Left lung (tissue), 14 donors: Measurements from ENCODE around the gene OR10H5. TPM values are rescaled to one million over a fixed set of nuclear protein-coding genes. Genes with fewer than 3 reads are reported as not detected.

Experiments used
- ATAC-seq: fragments of 200-7000 bp; cut with Tn5 transposase; one replicate; pipeline ENCODE4 v1.9.1; 2020; ENCODE audit warnings: moderate library complexity
- DNase-seq, 4 donors: peaks; one replicate each; pipeline ENCODE4 v3.0.0-alpha.2; 2013 to 2020
- H3K27ac ChIP-seq, 2 donors: fragments of 200-600 bp; sonication (generic) in 1 of 2; one replicate each; pipeline versions ENCODE4 v1.5.0 to v1.8.0; 2020 to 2021
- H3K27me3 ChIP-seq, 2 donors: fragments of 200-600 bp; sonication (generic) in 1 of 2; one replicate each; pipeline versions ENCODE4 v1.5.0 to v1.8.0; 2020 to 2021
- H3K36me3 ChIP-seq, 2 donors: fragments of 200-600 bp; sonication (generic) in 1 of 2; one replicate each; pipeline versions ENCODE4 v1.5.0 to v1.8.0; 2020 to 2021
- H3K4me1 ChIP-seq, 2 donors: fragments of 200-600 bp; one replicate each; pipeline ENCODE4 v1.8.0; 2021
- H3K4me3 ChIP-seq, 2 donors: fragments of 200-600 bp; sonication (generic) in 1 of 2; one replicate each; pipeline versions ENCODE4 v1.5.0 to v1.8.0; 2020 to 2021; ENCODE audit warnings: mild to moderate bottlenecking in 1 of 2
- H3K9me3 ChIP-seq, 2 donors: fragments of 200-600 bp; sonication (generic) in 1 of 2; one replicate each; pipeline versions ENCODE4 v1.5.0 to v1.8.0; 2020 to 2021
- intact Hi-C, 2 donors: fragments of 100-400 bp; cut with DNase I; formaldehyde crosslinking; loops; one replicate each; pipeline versions ENCODE4 v1.11.2 to v1.14.2; 2022
- long read RNA-seq, 12 donors: library from polyadenylated mRNA in 2 of 12; unstranded in 2 of 12; transcript quantifications; one replicate each; pipeline ENCODE4 v2.0.0 and lab custom pipeline, GENCODE V29; 2019 to 2026
- polyA plus RNA-seq, 6 donors: library from polyadenylated mRNA; unstranded; fragments of 120-200 nt; gene quantifications; one replicate each; pipeline ENCODE4 v1.2.1, GENCODE V29; 2013; ENCODE audit not compliant: insufficient read length in 6 of 6
- total RNA-seq, 2 donors: library from RNA; stranded (reverse); fragmentation: NEBNext Ultra II Directional; extraction: Animal tissue kit (Norgen Biotek cat#: 25700); gene quantifications; one replicate each; pipeline ENCODE4 v1.2.1, GENCODE V29; 2021
- TF ChIP-seq, protein P1 (sequence below), 2 donors: fragments of 200-600 bp; sonication (generic) in 1 of 2; IDR thresholded peaks; one replicate each; pipeline versions ENCODE4 v1.5.0 to v1.8.0; 2021; ENCODE audit warnings: antibody characterized with exemption in 2 of 2
- donor health status: DM: no; HTN: yes; CAD: no.
- donor health status: DM: no; HTN: no; CAD: no.

Gene OR10H5, protein sequence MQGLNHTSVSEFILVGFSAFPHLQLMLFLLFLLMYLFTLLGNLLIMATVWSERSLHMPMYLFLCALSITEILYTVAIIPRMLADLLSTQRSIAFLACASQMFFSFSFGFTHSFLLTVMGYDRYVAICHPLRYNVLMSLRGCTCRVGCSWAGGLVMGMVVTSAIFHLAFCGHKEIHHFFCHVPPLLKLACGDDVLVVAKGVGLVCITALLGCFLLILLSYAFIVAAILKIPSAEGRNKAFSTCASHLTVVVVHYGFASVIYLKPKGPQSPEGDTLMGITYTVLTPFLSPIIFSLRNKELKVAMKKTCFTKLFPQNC
- not detected for total RNA-seq
- polyA plus RNA-seq, result under 1 TPM; 0.09 to 0.15 (median 0.11) TPM
- long read RNA-seq, donor 1, result 0 reads
- long read RNA-seq, donor 2, result 0 reads
- long read RNA-seq, donor 3, result 0 reads
- long read RNA-seq, donor 4, result 0 reads
- long read RNA-seq, donor 5, result 0 reads
- long read RNA-seq, donor 6, result 0 reads
- long read RNA-seq, donor 7, result 0 reads
- long read RNA-seq, donor 8, result 0 reads
- long read RNA-seq, donor 9, result 0 reads
- long read RNA-seq, donor 10, result 0 reads
- long read RNA-seq, donor 11, result 0 reads
- long read RNA-seq, donor 12, result 0 reads

DNA sequence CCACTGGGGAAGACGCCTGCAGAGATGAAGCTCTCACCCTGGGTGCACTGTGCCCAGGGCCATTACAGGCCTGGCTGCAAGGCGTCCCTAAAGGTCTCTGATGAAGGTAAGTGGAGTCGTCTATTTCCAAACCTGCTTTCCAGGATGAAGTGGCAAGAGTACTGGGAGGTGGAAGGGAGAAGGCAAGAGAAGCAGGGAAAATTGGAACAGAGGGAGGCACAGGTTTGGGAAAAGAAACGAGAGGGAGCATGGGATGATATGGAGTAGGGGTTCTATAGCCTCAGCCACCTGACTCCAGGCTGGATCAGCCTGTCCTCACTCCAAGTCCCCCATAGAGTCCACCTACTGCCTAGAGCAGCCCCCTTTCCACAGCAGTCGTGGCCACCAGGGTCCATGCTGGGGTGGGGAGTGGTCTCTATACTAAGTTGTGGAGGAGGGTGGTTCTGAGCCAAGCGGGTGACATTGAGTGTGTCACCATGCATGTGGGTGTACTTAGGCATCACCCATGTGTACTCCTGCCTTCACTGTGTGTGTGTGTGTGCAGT, at the start of gene OR10H5:
Gene OR10H5 (plus strand): TSS at position 51 of the 545 bp plus-strand sequence. CDS start 6,388 bp downstream, outside the sequence.
- Histone ChIP-seq H3K9me3 (no peaks in the 10 kb centered on the region), H3K4me3 (no peak within 1 kb of the TSS), H3K36me3 (no peaks in the 10 kb centered on the region), H3K4me1 (no peaks in the 10 kb centered on the region), H3K27me3 (peaks cover 0 to 25% of the 10 kb centered on the region in 2 donors), H3K27ac (no peak within 1 kb of the TSS)
- intact Hi-C loops, result no loop called here
- ATAC-seq, result no peak
- TF ChIP-seq, protein P1, sequence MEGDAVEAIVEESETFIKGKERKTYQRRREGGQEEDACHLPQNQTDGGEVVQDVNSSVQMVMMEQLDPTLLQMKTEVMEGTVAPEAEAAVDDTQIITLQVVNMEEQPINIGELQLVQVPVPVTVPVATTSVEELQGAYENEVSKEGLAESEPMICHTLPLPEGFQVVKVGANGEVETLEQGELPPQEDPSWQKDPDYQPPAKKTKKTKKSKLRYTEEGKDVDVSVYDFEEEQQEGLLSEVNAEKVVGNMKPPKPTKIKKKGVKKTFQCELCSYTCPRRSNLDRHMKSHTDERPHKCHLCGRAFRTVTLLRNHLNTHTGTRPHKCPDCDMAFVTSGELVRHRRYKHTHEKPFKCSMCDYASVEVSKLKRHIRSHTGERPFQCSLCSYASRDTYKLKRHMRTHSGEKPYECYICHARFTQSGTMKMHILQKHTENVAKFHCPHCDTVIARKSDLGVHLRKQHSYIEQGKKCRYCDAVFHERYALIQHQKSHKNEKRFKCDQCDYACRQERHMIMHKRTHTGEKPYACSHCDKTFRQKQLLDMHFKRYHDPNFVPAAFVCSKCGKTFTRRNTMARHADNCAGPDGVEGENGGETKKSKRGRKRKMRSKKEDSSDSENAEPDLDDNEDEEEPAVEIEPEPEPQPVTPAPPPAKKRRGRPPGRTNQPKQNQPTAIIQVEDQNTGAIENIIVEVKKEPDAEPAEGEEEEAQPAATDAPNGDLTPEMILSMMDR (IDR thresholded peaks at IDR 0.05), result no peak
- DNase-seq, result no peak

DNA sequence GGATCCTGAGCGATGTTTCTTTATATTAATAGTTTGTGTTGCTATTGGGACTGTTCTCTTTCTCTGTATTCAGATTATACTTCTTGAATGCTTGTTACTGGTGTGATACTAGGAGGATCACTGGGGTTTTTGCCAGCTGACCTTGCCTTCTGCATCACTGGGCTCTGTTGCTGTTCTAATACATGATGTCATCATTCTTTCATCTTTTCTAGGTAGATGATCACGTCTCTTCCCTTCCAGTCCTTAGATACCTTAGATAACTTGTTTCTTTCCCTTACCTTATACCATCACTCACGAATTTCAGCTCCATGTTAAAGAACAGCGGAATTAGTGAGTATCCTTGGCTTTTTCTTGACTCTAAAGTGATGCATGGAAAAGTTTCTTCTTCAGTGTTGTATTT, 49.7 kb upstream of the OR10H5 start, which contains the start of gene OR10H3:
Gene OR10H3 (plus strand): TSS at position 264 of the 400 bp plus-strand sequence. CDS start 3,408 bp downstream, outside the sequence.
- H3K27me3 ChIP-seq, result peaks cover 0 to 14% of the 10 kb centered on the region in 2 donors
- H3K4me3 ChIP-seq, result no peak within 1 kb of the TSS
- no peaks in the 10 kb centered on the region for H3K4me1 ChIP-seq
- no peaks in the 10 kb centered on the region for H3K36me3 ChIP-seq
- TF ChIP-seq, protein P1 (IDR thresholded peaks at IDR 0.05), result no peak
- intact Hi-C loops, result no loop called here
- no peak within 1 kb of the TSS for H3K27ac ChIP-seq
- no peak for DNase-seq
- ATAC-seq, result no peak
- H3K9me3 ChIP-seq, result peaks cover 0 to 21% of the 10 kb centered on the region in 2 donors

DNA sequence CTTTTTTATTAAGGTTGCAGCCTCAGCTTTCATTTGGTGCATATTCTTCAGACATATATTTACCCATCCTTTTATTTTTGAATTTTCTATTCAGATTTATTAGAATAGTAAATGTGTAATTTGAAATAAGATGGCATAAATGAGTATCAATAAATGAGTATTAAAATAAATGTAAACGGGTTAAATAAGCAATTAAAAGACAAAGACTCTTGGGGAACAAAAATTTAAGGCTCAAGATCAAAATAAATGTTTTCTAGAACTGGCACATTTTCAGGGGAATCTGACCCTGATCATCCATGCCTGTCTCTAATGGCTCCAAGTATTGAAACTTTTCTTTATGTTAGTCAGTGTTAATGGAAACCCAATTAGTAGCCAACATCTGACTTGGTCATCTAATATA, 46.7 kb upstream of the OR10H5 start:
- TF ChIP-seq, protein P1 (IDR thresholded peaks at IDR 0.05), result no peak
- Histone ChIP-seq H3K27ac (no peak overlapping the region), H3K9me3 (peaks cover 0 to 21% of the 10 kb centered on the region in 2 donors), H3K4me1 (no peaks in the 10 kb centered on the region), H3K4me3 (no peak overlapping the region), H3K27me3 (peaks cover 0 to 25% of the 10 kb centered on the region in 2 donors), H3K36me3 (no peaks in the 10 kb centered on the region)
- ATAC-seq (no peak), DNase-seq (no peak)
- intact Hi-C loops, result no loop called here

DNA sequence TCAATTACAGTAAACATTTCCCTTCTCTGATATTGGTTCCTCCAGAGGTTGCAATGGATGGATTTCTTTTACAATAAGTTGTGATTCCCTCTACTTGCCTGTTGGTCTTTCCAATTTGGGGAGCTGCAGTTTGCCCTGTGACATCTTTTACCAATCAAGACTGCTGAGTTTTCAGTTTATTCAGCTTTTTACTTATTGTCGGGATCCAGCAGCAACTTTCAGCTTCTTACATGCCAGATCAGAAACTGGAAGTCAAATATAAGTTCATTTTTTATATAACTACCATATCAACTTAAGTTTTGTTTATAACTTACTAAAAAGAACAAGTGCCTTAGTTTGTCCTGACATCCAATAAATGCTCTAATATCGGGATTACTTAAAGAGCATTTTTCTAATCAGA, 39.2 kb upstream of the OR10H5 start:
- H3K27me3 ChIP-seq, result peaks cover 5 to 60% of the 10 kb centered on the region in 2 donors

More for the DNA sequence above, 39.2 kb upstream of the OR10H5 start:
- ATAC-seq, result no peak
- Histone ChIP-seq H3K27ac (no peak overlapping the region), H3K4me3 (no peak overlapping the region), H3K9me3 (no peaks in the 10 kb centered on the region), H3K36me3 (no peaks in the 10 kb centered on the region), H3K4me1 (no peaks in the 10 kb centered on the region)
- no peak for DNase-seq
- TF ChIP-seq, protein P1 (IDR thresholded peaks at IDR 0.05), result no peak
- intact Hi-C loops, result no loop called here
